Measurements from ENCODE around the gene SAFB. TPM values are rescaled to one million over a fixed set of nuclear protein-coding genes. Genes with fewer than 3 reads are reported as not detected.
A peak's percentile ranks its signal among the peaks of the same experiment; 100 is the strongest.

The SAFB gene
- total and polyA plus RNA-seq, 2 of the 13 experiments (the other 11 are each of a cell fraction or from before 2014, with no cell fraction given), result 21.0 to 28.4 TPM

- no peak for TF ChIP-seq HNRNPH1 (optimal IDR thresholded peaks at IDR 0.05; ENCODE audit: low read depth, low read length)
- no peak for TF ChIP-seq REL (CRISPR knock-in tag; conservative IDR thresholded peaks at IDR 0.05)
- peak; percentile 58; the same call in 1 of the 2 replicates for TF ChIP-seq ZBTB26 (CRISPR knock-in tag; IDR thresholded peaks at IDR 0.05; ENCODE audit: borderline replicate concordance)
- TF ChIP-seq AGO1 (IDR thresholded peaks at IDR 0.05; ENCODE audit: low read depth, low read length, poor library complexity, severe bottlenecking), result peak; percentile 91
- no peak for TF ChIP-seq ZSCAN22 (CRISPR knock-in tag; IDR thresholded peaks at IDR 0.05)
- TF ChIP-seq RNF219 (CRISPR knock-in tag; IDR thresholded peaks at IDR 0.05), result no peak
- no peak; the same call in 1 of the 2 replicates for TF ChIP-seq HOXD1 (CRISPR knock-in tag; IDR thresholded peaks at IDR 0.05)
- TF ChIP-seq FOXA3 (CRISPR knock-in tag; IDR thresholded peaks at IDR 0.05), result peak; percentile 25; the same call in 1 of the 2 replicates
- TF ChIP-seq CSRNP1 (CRISPR knock-in tag; IDR thresholded peaks at IDR 0.05), result no peak
- TF ChIP-seq NFRKB (IDR thresholded peaks at IDR 0.05), result no peak
- TF ChIP-seq ESRRA (CRISPR knock-in tag; IDR thresholded peaks at IDR 0.05; ENCODE audit: low read depth), result peak; percentile 57; the same call in 1 of the 2 replicates
- TF ChIP-seq IRF2 (CRISPR knock-in tag; IDR thresholded peaks at IDR 0.05), result peak; percentile 95
- no peak for TF ChIP-seq MATR3 (CRISPR knock-in tag; IDR thresholded peaks at IDR 0.05)
- TF ChIP-seq ZNF335 (CRISPR knock-in tag; IDR thresholded peaks at IDR 0.05), result peak; percentile 98
- no peak; the same call in 1 of the 2 replicates for TF ChIP-seq ZNF460 (CRISPR knock-in tag; IDR thresholded peaks at IDR 0.05; ENCODE audit: borderline replicate concordance)
- peak; percentile 93; the same call in 1 of the 2 replicates for TF ChIP-seq THAP9 (CRISPR knock-in tag; IDR thresholded peaks at IDR 0.05; ENCODE audit: borderline replicate concordance)
- TF ChIP-seq HIVEP1 (CRISPR knock-in tag; IDR thresholded peaks at IDR 0.05), result no peak
- no peak for TF ChIP-seq HOXA7 (CRISPR knock-in tag; IDR thresholded peaks at IDR 0.05)
- no peak for TF ChIP-seq NFE2L2 (IDR thresholded peaks at IDR 0.05; ENCODE audit: low read length)
- TF ChIP-seq ZNF790 (CRISPR knock-in tag; IDR thresholded peaks at IDR 0.05; ENCODE audit: borderline replicate concordance), result no peak
- no peak for TF ChIP-seq FOSL1 (CRISPR knock-in tag; IDR thresholded peaks at IDR 0.05; ENCODE audit: borderline replicate concordance)
Measured at GRCh38 chr19:5680437-5681368, 57.8 kb downstream of the SAFB start, which contains the start of the genes HSD11B1L and MICOS13 (continued).
